Measurements from ENCODE around the gene ENPP3.

- TF ChIP-seq, protein P1, sequence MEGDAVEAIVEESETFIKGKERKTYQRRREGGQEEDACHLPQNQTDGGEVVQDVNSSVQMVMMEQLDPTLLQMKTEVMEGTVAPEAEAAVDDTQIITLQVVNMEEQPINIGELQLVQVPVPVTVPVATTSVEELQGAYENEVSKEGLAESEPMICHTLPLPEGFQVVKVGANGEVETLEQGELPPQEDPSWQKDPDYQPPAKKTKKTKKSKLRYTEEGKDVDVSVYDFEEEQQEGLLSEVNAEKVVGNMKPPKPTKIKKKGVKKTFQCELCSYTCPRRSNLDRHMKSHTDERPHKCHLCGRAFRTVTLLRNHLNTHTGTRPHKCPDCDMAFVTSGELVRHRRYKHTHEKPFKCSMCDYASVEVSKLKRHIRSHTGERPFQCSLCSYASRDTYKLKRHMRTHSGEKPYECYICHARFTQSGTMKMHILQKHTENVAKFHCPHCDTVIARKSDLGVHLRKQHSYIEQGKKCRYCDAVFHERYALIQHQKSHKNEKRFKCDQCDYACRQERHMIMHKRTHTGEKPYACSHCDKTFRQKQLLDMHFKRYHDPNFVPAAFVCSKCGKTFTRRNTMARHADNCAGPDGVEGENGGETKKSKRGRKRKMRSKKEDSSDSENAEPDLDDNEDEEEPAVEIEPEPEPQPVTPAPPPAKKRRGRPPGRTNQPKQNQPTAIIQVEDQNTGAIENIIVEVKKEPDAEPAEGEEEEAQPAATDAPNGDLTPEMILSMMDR (IDR thresholded peaks at IDR 0.05): no peak
- no peak for TF ChIP-seq POLR2A (IDR thresholded peaks at IDR 0.05)
These were observed 158.3 kb downstream of the ENPP3 start for GRCh38 chr6:131795366-131795765.

Data from stomach (tissue), 4 donors.